Caco-2 (cell line): ENCODE data around the gene CCDC28B. TPM values are rescaled to one million over a fixed set of nuclear protein-coding genes. Genes with fewer than 3 reads are reported as not detected.

Source experiments
- BruUV-seq: library from RNA; stranded (reverse); fragments of 400-500 nt; replicated peaks from 2 replicates; lab custom pipeline; 2021; lab: Mats Ljungman, UMichigan
- CTCF ChIA-PET: fragments of 300-600 bp; sonication (Branson Sonifier 250); formaldehyde crosslinking; loops from one replicate; lab custom pipeline; 2022; ENCODE audit warnings: antibody characterized with exemption; lab: Charles Lee
- POLR2A ChIA-PET: fragments of 300-600 bp; sonication (Branson Sonifier 250); formaldehyde crosslinking; loops from one replicate; lab custom pipeline; 2022; ENCODE audit warnings: antibody characterized with exemption; lab: Charles Lee
- DNase-seq, 2 experiments: peaks; one replicate each; pipeline versions ENCODE4 v3.0.0 to v3.0.0-alpha.2; 2020 to 2022
- H3K27me3 ChIP-seq: replicated peaks from 2 replicates; pipeline ENCODE4 v1.6.0; 2011; ENCODE audit warnings: low read length; ENCODE audit not compliant: control insufficient read depth, insufficient read depth
- H3K36me3 ChIP-seq: 2 replicates; pipeline ENCODE4 v1.5.1; 2011; ENCODE audit warnings: low read length; ENCODE audit not compliant: control insufficient read depth, insufficient read depth
- H3K4me1 ChIP-seq: fragments of 250-450 bp; sonication (Bioruptor Pico); 2 replicates; pipeline ENCODE4 v1.5.1; 2020; ENCODE audit warnings: mild to moderate bottlenecking
- H3K4me3 ChIP-seq: 2 replicates; pipeline ENCODE4 v1.5.1; 2011; ENCODE audit warnings: low read depth, mild to moderate bottlenecking, control low read depth, low read length
- H3K9me3 ChIP-seq: fragments of 250-450 bp; sonication (Bioruptor Pico); 2 replicates; pipeline ENCODE4 v1.5.1; 2020; ENCODE audit warnings: mild to moderate bottlenecking, moderate library complexity
- H3K27ac Mint-ChIP-seq: one replicate; pipeline ENCODE4 v1.8.0; 2022; ENCODE audit warnings: mixed read lengths; ENCODE audit not compliant: unreplicated experiment
- H3K27me3 Mint-ChIP-seq: one replicate; pipeline ENCODE4 v1.8.0; 2022; ENCODE audit warnings: mixed read lengths; ENCODE audit not compliant: insufficient read depth, unreplicated experiment
- H3K36me3 Mint-ChIP-seq: one replicate; pipeline ENCODE4 v1.8.0; 2022; ENCODE audit warnings: mild to moderate bottlenecking, mixed read lengths; ENCODE audit not compliant: insufficient read depth, unreplicated experiment
- H3K4me1 Mint-ChIP-seq: one replicate; pipeline ENCODE4 v1.8.0; 2022; ENCODE audit warnings: low read depth, mixed read lengths; ENCODE audit not compliant: unreplicated experiment
- H3K4me3 Mint-ChIP-seq: one replicate; pipeline ENCODE4 v1.8.0; 2022; ENCODE audit warnings: mild to moderate bottlenecking, moderate library complexity, mixed read lengths; ENCODE audit not compliant: unreplicated experiment
- H3K9me3 Mint-ChIP-seq: one replicate; pipeline ENCODE4 v1.8.0; 2022; ENCODE audit warnings: mixed read lengths; ENCODE audit not compliant: unreplicated experiment
- intact Hi-C: fragments of 100-400 bp; cut with micrococcal nuclease; formaldehyde crosslinking; loops from one replicate; pipeline ENCODE4 v1.10.0; 2022; ENCODE audit not compliant: unreplicated experiment
- total RNA-seq: library from RNA; stranded (reverse); gene quantifications from 2 replicates; pipeline ENCODE4 v1.2.3, GENCODE V29; 2022
- TF ChIP-seq, protein P1 (sequence below), 2 experiments: fragments of 200-600 bp in 1 of 2; IDR thresholded peaks; 1 replicate in 1 of 2; 2 replicates in 1 of 2; pipeline versions ENCODE4 v1.5.1 to v1.8.0; 2011 to 2022; ENCODE audit warnings: antibody characterized with exemption in 1 of 2, control low read depth in 1 of 2, inconsistent platforms in 1 of 2, low read depth in 1 of 2, low read length in 1 of 2, mild to moderate bottlenecking in 1 of 2, moderate library complexity in 1 of 2; ENCODE audit not compliant: insufficient read depth in 1 of 2, severe bottlenecking in 1 of 2, unreplicated experiment in 1 of 2

CCDC28B gene
- total RNA-seq, 1 experiment from 2014 or later, result 3.9 TPM

DNA sequence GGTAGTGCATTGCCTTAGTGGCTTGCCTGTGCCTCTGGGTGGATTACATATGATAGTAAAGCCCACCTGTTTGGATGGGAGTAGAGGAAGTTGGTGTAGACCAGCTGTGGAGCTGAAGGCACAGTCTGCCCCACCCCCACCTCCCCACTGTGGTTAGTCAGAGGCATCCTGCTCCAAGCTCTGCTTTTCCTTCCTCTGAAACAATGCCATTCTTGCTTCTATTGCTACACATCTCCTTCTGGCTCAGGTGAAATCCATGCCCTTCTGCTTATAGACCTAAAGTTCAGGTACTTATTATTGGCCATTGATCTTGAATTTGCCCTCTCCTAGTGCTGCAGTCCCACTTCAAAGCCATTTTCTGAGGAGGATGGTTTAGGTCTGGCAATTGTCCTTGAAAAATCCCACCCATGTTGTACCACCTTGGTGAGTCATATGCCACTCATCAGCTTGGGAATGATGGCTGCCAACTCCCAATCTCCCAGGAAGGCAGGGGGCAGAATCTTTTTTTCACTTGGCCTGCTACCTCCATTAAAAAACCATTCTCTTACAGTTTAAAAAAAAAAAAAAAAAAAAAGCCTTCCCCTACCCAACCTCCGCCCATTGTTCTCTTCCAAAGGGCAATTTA lies 27.7 kb upstream of the CCDC28B start:
- H3K27me3 Mint-ChIP-seq, result no peaks in the 10 kb centered on the region
- H3K9me3 ChIP-seq, result no peaks in the 10 kb centered on the region
- H3K4me1 Mint-ChIP-seq, result peaks cover 2% of the 10 kb centered on the region
- intact Hi-C loops, result no loop called here
- peaks cover under 1% of the 10 kb centered on the region for H3K4me1 ChIP-seq
- no peak for DNase-seq
- H3K27ac Mint-ChIP-seq, result no peak overlapping the region
- H3K36me3 Mint-ChIP-seq, result peaks cover 41% of the 10 kb centered on the region
- TF ChIP-seq, protein P1, sequence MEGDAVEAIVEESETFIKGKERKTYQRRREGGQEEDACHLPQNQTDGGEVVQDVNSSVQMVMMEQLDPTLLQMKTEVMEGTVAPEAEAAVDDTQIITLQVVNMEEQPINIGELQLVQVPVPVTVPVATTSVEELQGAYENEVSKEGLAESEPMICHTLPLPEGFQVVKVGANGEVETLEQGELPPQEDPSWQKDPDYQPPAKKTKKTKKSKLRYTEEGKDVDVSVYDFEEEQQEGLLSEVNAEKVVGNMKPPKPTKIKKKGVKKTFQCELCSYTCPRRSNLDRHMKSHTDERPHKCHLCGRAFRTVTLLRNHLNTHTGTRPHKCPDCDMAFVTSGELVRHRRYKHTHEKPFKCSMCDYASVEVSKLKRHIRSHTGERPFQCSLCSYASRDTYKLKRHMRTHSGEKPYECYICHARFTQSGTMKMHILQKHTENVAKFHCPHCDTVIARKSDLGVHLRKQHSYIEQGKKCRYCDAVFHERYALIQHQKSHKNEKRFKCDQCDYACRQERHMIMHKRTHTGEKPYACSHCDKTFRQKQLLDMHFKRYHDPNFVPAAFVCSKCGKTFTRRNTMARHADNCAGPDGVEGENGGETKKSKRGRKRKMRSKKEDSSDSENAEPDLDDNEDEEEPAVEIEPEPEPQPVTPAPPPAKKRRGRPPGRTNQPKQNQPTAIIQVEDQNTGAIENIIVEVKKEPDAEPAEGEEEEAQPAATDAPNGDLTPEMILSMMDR (IDR thresholded peaks at IDR 0.05; ENCODE audit: insufficient read depth in 1 of 2, low read depth in 1 of 2, low read length in 1 of 2, severe bottlenecking in 1 of 2, unreplicated experiment in 1 of 2), result no peak
- H3K27me3 ChIP-seq, result no peaks in the 10 kb centered on the region
- H3K4me3 ChIP-seq, result no peak overlapping the region
- no peaks in the 10 kb centered on the region for H3K36me3 ChIP-seq
- CTCF ChIA-PET, result interaction anchor here (0.7 kb wide), 1 partner anchor 99 kb away, joined by 5 read pairs; no protein-coding TSS in a partner anchor
- BruUV-seq, result no TSS peak
- H3K4me3 Mint-ChIP-seq, result no peak overlapping the region
- POLR2A ChIA-PET, result no interaction called here
- H3K9me3 Mint-ChIP-seq, result no peaks in the 10 kb centered on the region

DNA sequence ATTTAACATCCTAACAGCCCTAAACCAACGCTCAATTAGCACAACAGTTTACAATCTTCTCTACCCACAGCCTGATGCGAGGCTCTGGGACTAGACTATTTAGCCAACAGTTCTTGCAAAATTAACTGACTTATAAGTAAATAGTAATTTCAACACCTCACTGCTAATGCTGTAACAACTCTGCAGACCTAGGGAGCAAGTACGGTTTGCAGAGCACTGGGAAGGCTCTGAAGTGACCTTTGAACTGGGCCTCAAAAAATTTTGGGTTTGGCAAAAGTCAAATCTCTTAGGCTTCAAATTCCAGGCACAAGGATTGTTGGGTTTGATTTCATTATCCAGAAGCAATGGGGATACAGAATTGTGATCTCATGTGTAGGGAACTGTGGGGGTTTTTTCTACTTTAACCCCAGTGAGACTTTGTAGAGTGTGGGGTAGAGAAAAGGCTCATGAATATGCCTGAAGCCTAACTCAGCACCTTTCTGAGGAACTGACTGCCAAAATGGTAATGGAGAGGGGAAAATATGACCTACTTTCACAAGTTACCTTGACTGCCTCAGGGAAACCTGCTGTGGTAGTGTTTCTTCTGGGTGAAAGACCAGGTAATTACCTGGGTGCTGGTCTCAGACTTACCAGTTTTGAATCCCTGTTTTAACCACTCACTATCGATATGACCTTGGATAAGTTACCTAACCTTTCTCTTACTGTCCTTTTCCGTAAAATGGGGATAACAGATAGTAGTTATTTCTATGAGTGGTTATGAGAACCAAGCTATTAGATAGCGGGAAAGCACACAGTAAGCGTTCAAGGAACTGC lies 21.8 kb upstream of the CCDC28B start:
- intact Hi-C loops, result no loop called here
- H3K36me3 Mint-ChIP-seq, result peaks cover 59% of the 10 kb centered on the region
- TSS peak; percentile 94 for BruUV-seq

DNA sequence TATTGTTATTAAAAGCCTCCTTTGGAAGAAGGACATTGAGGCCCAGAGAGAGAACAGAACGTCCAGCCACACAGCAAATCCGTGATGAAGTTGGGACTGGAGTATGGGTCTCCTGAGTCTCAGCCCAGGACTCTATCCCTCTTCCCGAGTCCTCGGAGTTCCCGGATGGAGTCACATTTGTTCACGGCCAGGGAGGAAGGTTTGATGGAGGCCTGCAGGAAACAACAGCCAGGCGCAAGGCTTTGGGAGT lies 21.3 kb upstream of the CCDC28B start:
- POLR2A ChIA-PET, result interaction anchor here (0.6 to 1.2 kb wide), 7 partner anchors 21 to 1003 kb away, joined by 3 to 8 read pairs (median 4); partner anchors contain the start of genes BSDC1, CCDC28B, IQCC and KPNA6
- no peaks in the 10 kb centered on the region for H3K9me3 Mint-ChIP-seq
- TF ChIP-seq, protein P1 (IDR thresholded peaks at IDR 0.05; ENCODE audit: insufficient read depth in 1 of 2, low read depth in 1 of 2, low read length in 1 of 2, severe bottlenecking in 1 of 2, unreplicated experiment in 1 of 2), result no peak
- H3K27me3 ChIP-seq, result no peaks in the 10 kb centered on the region
- DNase-seq, result no peak
- CTCF ChIA-PET, result interaction anchor here (1.0 kb wide), 1 partner anchor 37 kb away, joined by 6 read pairs; no protein-coding TSS in a partner anchor
- peaks cover 60% of the 10 kb centered on the region for H3K36me3 Mint-ChIP-seq
- intact Hi-C loops, result no loop called here
- H3K4me3 ChIP-seq, result peak overlapping the region; percentile 39
- H3K36me3 ChIP-seq, result peaks cover 2% of the 10 kb centered on the region; the same call in 1 of the 2 replicates
- peak overlapping the region; percentile 94 for H3K27ac Mint-ChIP-seq
- H3K9me3 ChIP-seq, result no peaks in the 10 kb centered on the region
- no TSS peak for BruUV-seq
- peaks cover 25% of the 10 kb centered on the region for H3K4me1 Mint-ChIP-seq
- H3K4me1 ChIP-seq, result peaks cover 15% of the 10 kb centered on the region
- no peaks in the 10 kb centered on the region for H3K27me3 Mint-ChIP-seq
- H3K4me3 Mint-ChIP-seq, result peak overlapping the region; percentile 92

More for the DNA sequence above, 21.8 kb upstream of the CCDC28B start:
- ChIA-PET CTCF (interaction anchor here (1.0 kb wide), 1 partner anchor 36 kb away, joined by 6 read pairs; no protein-coding TSS in a partner anchor), POLR2A (interaction anchor here (0.6 to 1.2 kb wide), 7 partner anchors 22 to 1003 kb away, joined by 3 to 8 read pairs (median 4); partner anchors contain the start of genes BSDC1, CCDC28B, IQCC and KPNA6)
- H3K4me3 ChIP-seq, result no peak overlapping the region; the same call in 1 of the 2 replicates
- peaks cover 15% of the 10 kb centered on the region for H3K4me1 ChIP-seq
- DNase-seq, result no peak
- H3K36me3 ChIP-seq, result peaks cover 2% of the 10 kb centered on the region; the same call in 1 of the 2 replicates
- TF ChIP-seq, protein P1 (IDR thresholded peaks at IDR 0.05; ENCODE audit: insufficient read depth in 1 of 2, low read depth in 1 of 2, low read length in 1 of 2, severe bottlenecking in 1 of 2, unreplicated experiment in 1 of 2), result no peak
- Mint-ChIP-seq H3K9me3 (no peaks in the 10 kb centered on the region), H3K4me3 (peak overlapping the region; percentile 92), H3K4me1 (peaks cover 25% of the 10 kb centered on the region), H3K27ac (peak overlapping the region; percentile 94), H3K27me3 (no peaks in the 10 kb centered on the region)
- no peaks in the 10 kb centered on the region for H3K27me3 ChIP-seq
- no peaks in the 10 kb centered on the region for H3K9me3 ChIP-seq
